OCI-LY7 (cell line): ENCODE measurements around the gene TTC7B. TPM values are rescaled to one million over a fixed set of nuclear protein-coding genes. Genes with fewer than 3 reads are reported as not detected.

Experiments used
- BruUV-seq: library from RNA; stranded (reverse); fragments of 400-500 nt; replicated peaks from 2 replicates; lab custom pipeline; 2021; lab: Mats Ljungman, UMichigan
- CTCF ChIA-PET: fragments of 300-600 bp; sonication (Branson Sonifier 250); formaldehyde crosslinking; loops from one replicate; lab custom pipeline; 2022; ENCODE audit warnings: antibody characterized with exemption; ENCODE audit not compliant: unreplicated experiment; lab: Charles Lee
- POLR2A ChIA-PET: fragments of 300-600 bp; sonication (Branson Sonifier 250); formaldehyde crosslinking; loops from one replicate; lab custom pipeline; 2022; ENCODE audit warnings: antibody characterized with exemption; lab: Charles Lee
- DNase-seq: peaks from one replicate; pipeline ENCODE4 v3.0.0-alpha.2; 2015; ENCODE audit warnings: low spot score
- H2AFZ ChIP-seq: fragments of 200-600 bp; sonication (generic), shearing (Covaris generic); 2 replicates; pipeline ENCODE4 v1.6.1; 2014; ENCODE audit warnings: mild to moderate bottlenecking, antibody characterized with exemption, low read length, moderate library complexity
- H3K27ac ChIP-seq: fragments of 200-600 bp; sonication (generic); 2 replicates; pipeline ENCODE4 v1.5.1; 2014; ENCODE audit warnings: mixed run types, low read depth, mild to moderate bottlenecking, moderate library complexity, low read length, inconsistent platforms; ENCODE audit not compliant: poor library complexity, severe bottlenecking
- H3K36me3 ChIP-seq: fragments of 200-600 bp; sonication (generic); 2 replicates; pipeline ENCODE4 v1.6.1; 2014; ENCODE audit warnings: mild to moderate bottlenecking, antibody characterized with exemption, low read length, moderate library complexity, mixed read lengths; ENCODE audit not compliant: insufficient read depth
- H3K4me1 ChIP-seq: fragments of 200-600 bp; sonication (generic); 2 replicates; pipeline ENCODE4 v1.5.1; 2014; ENCODE audit warnings: mild to moderate bottlenecking, low read length; ENCODE audit not compliant: insufficient read depth, poor library complexity, severe bottlenecking
- H3K4me2 ChIP-seq: fragments of 200-600 bp; sonication (generic); 2 replicates; pipeline ENCODE4 v1.6.1; 2014; ENCODE audit warnings: mild to moderate bottlenecking, low read length
- H3K4me3 ChIP-seq: fragments of 200-600 bp; sonication (generic); 2 replicates; pipeline ENCODE4 v1.5.1; 2014; ENCODE audit warnings: mild to moderate bottlenecking, low read depth, low read length; ENCODE audit not compliant: poor library complexity, severe bottlenecking
- H3K79me2 ChIP-seq: fragments of 200-600 bp; sonication (generic); 2 replicates; pipeline ENCODE4 v1.6.1; 2016; ENCODE audit warnings: low read depth, mild to moderate bottlenecking, low read length, moderate library complexity, mixed read lengths; ENCODE audit not compliant: insufficient read depth
- H3K9me2 ChIP-seq: fragments of 200-600 bp; sonication (generic); 2 replicates; pipeline ENCODE4 v1.6.1; 2016; ENCODE audit warnings: mild to moderate bottlenecking, low read length, mixed read lengths; ENCODE audit not compliant: insufficient read depth
- H3K9me3 ChIP-seq: fragments of 200-600 bp; sonication (generic); 2 replicates; pipeline ENCODE4 v1.6.1; 2014; ENCODE audit warnings: mild to moderate bottlenecking, mixed run types, low read length, mixed read lengths
- H4K20me1 ChIP-seq: fragments of 200-600 bp; sonication (generic); 2 replicates; pipeline ENCODE4 v1.6.1; 2014; ENCODE audit warnings: mild to moderate bottlenecking, antibody characterized with exemption, low read length, moderate library complexity, mixed read lengths; ENCODE audit not compliant: insufficient read depth
- CTCF ChIP-seq: fragments of 200-600 bp; sonication (generic); conservative IDR thresholded peaks from 2 replicates; pipeline ENCODE4 v1.5.1; 2014; ENCODE audit warnings: mild to moderate bottlenecking, antibody characterized with exemption, low read length, moderate library complexity, mixed read lengths
- EZH2phosphoT487 ChIP-seq: fragments of 200-600 bp; sonication (generic); IDR thresholded peaks from 2 replicates; pipeline ENCODE4 v1.6.1; 2018; ENCODE audit warnings: low read depth, borderline replicate concordance, mild to moderate bottlenecking, mixed run types, antibody characterized with exemption, low read length, moderate library complexity, mixed read lengths
- intact Hi-C: fragments of 100-400 bp; cut with micrococcal nuclease; formaldehyde crosslinking; loops from one replicate; pipeline ENCODE4 v1.10.0; 2022; ENCODE audit not compliant: unreplicated experiment
- total RNA-seq, 2 experiments: library from RNA; depleted of rRNA in 1 of 2; stranded (reverse); fragments of >200 nt in 1 of 2; shearing (Covaris generic) in 1 of 2; gene quantifications; 2 replicates each; pipeline ENCODE4 v1.2.3, GENCODE V29; 2014 to 2022

The TTC7B gene
- total RNA-seq, 2 experiments from 2014 or later, result 0.19 to 0.51 TPM

- CTCF ChIA-PET, result no interaction called here
- H3K9me3 ChIP-seq, result no peaks in the 10 kb centered on the region
- no peak for TF ChIP-seq CTCF
- no peak for TF ChIP-seq EZH2phosphoT487
- no peaks in the 10 kb centered on the region for H3K79me2 ChIP-seq
- no peaks in the 10 kb centered on the region for H3K4me1 ChIP-seq
- H3K4me3 ChIP-seq, result no peak overlapping the region
- intact Hi-C loops, result no loop called here
- H3K27ac ChIP-seq, result no peak overlapping the region
- POLR2A ChIA-PET, result no interaction called here
- no peaks in the 10 kb centered on the region for H4K20me1 ChIP-seq
- no peak overlapping the region for H2AFZ ChIP-seq
- no peaks in the 10 kb centered on the region for H3K36me3 ChIP-seq
- no TSS peak for BruUV-seq
- no peak overlapping the region for H3K4me2 ChIP-seq
- no peaks in the 10 kb centered on the region for H3K9me2 ChIP-seq
- DNase-seq, result no peak
Measured at GRCh38 chr14:90659156-90659555, 157.1 kb downstream of the TTC7B start.

DNA sequence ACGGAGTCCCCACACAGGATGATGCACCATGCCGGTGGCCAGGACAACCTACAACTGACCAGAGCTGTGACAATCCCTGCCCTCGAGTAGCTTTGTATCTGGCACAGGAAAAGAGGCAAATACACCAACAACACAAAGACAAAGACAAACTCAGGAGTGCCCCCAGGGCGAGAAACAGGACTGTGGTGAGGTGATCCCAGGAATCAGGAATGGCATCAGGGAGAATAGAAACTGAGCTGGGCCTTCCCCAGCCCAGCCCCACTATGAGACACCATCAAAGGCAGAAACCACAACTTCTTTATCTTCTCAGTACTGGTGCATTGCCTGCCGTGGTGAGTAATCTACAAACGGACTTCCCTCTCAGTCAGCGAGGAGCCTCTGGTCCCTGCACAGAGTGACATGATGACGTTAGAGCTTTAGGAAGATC lies 157.7 kb downstream of the TTC7B start:
- no peaks in the 10 kb centered on the region for H3K9me2 ChIP-seq
- ChIA-PET CTCF (no interaction called here), POLR2A (interaction anchor here (0.6 kb wide), 1 partner anchor 1240 kb away, joined by 4 read pairs; no protein-coding TSS in a partner anchor)
- H3K4me3 ChIP-seq, result no peak overlapping the region
- H2AFZ ChIP-seq, result no peak overlapping the region
- DNase-seq, result no peak
- TF ChIP-seq CTCF, result no peak
- TF ChIP-seq EZH2phosphoT487, result no peak
- intact Hi-C loops, result no loop called here
- H3K4me1 ChIP-seq, result no peaks in the 10 kb centered on the region
- no peaks in the 10 kb centered on the region for H4K20me1 ChIP-seq
- H3K27ac ChIP-seq, result no peak overlapping the region
- no peaks in the 10 kb centered on the region for H3K79me2 ChIP-seq
- H3K9me3 ChIP-seq, result no peaks in the 10 kb centered on the region
- H3K36me3 ChIP-seq, result no peaks in the 10 kb centered on the region
- no TSS peak for BruUV-seq
- no peak overlapping the region for H3K4me2 ChIP-seq

DNA sequence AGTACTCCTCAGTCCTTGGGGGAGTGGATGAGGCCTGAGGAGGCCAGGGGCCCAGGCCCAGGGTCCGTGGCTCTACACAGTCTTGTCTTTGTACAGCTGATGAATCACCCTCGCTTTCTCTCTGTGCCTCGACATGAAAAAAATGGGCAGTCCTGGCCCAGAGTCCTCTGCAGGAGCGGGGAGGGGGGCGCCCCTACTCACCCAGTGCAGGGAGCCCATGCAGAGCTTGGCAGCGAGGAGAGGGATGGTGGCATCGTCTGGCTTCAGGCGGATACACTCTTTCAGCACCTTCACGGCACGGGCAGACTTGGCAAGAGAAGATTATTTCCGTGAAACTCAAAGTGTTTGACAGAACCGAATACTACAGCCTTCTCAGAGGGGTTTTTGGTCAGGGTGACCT lies 159.3 kb downstream of the TTC7B start:
- Histone ChIP-seq H2AFZ (no peak overlapping the region), H3K4me3 (no peak overlapping the region), H3K36me3 (no peaks in the 10 kb centered on the region), H3K79me2 (no peaks in the 10 kb centered on the region), H3K4me2 (no peak overlapping the region), H3K9me2 (no peaks in the 10 kb centered on the region), H4K20me1 (no peaks in the 10 kb centered on the region), H3K9me3 (no peaks in the 10 kb centered on the region), H3K4me1 (no peaks in the 10 kb centered on the region), H3K27ac (no peak overlapping the region)
- POLR2A ChIA-PET, result no interaction called here
- BruUV-seq, result no TSS peak
- no peak for TF ChIP-seq CTCF
- intact Hi-C loops, result no loop called here
- no peak for DNase-seq
- CTCF ChIA-PET, result no interaction called here
